NCI-H446 (cell line): ENCODE data around the gene TOE1.
"Not testable (repeated sequence)": the region's sequence is repeated elsewhere in the genome, so short reads cannot be mapped to it uniquely, and the experiment has no call there.

Source experiments
- DNase-seq, 2 experiments: peaks; one replicate each; lab custom pipeline; 2025; lab: John Stamatoyannopoulos, UW

Gene TOE1

GRCh38 chr1:45355683-45356082 lies 15.7 kb downstream of the TOE1 start:
- no peak for DNase-seq

GRCh38 chr1:45356186-45356585 lies 16.2 kb downstream of the TOE1 start:
- no peak for DNase-seq

GRCh38 chr1:45359882-45360513 lies 20.0 kb downstream of the TOE1 start:
- peak; percentile 54 to 67 for DNase-seq

- DNase-seq, result not testable (repeated sequence)
These were observed 21.0 kb downstream of the TOE1 start for GRCh38 chr1:45360981-45361380.

GRCh38 chr1:45364294-45364693 lies 24.3 kb downstream of the TOE1 start:
- no peak for DNase-seq

GRCh38 chr1:45365051-45365450 lies 25.1 kb downstream of the TOE1 start:
- DNase-seq, result no peak

- no peak for DNase-seq
These were observed 30.6 kb downstream of the TOE1 start for GRCh38 chr1:45370575-45370974.

- DNase-seq, result no peak
These were observed 33.6 kb downstream of the TOE1 start for GRCh38 chr1:45373573-45373972.

GRCh38 chr1:45375104-45376090 lies 35.4 kb downstream of the TOE1 start:
- DNase-seq, result peak in 1 of 2 experiments; percentile 11

GRCh38 chr1:45378184-45378583 lies 38.2 kb downstream of the TOE1 start:
- no peak for DNase-seq

GRCh38 chr1:45379524-45379923 lies 39.6 kb downstream of the TOE1 start:
- DNase-seq, result no peak

GRCh38 chr1:45380125-45380524 lies 40.2 kb downstream of the TOE1 start:
- no peak for DNase-seq

- DNase-seq, result no peak
These were observed 40.8 kb downstream of the TOE1 start for GRCh38 chr1:45380730-45381129.

GRCh38 chr1:45381243-45381642 lies 41.3 kb downstream of the TOE1 start:
- DNase-seq, result no peak

GRCh38 chr1:45383191-45383590 lies 43.2 kb downstream of the TOE1 start:
- no peak for DNase-seq

- not testable (repeated sequence) for DNase-seq
These were observed 44.2 kb downstream of the TOE1 start for GRCh38 chr1:45384213-45384612.

- no peak for DNase-seq
These were observed 45.3 kb downstream of the TOE1 start for GRCh38 chr1:45385302-45385701.

GRCh38 chr1:45386219-45386618 lies 46.2 kb downstream of the TOE1 start:
- no peak for DNase-seq
